ENCODE measurements around the gene CEACAM7.
"Not testable (repeated sequence)": the region's sequence is repeated elsewhere in the genome, so short reads cannot be mapped to it uniquely, and the experiment has no call there.

Gene CEACAM7

GRCh38 chr19:41656756-41657155, 31.3 kb downstream of the CEACAM7 start:
- ATAC-seq (replicated peaks); H3K27ac Mint-ChIP-seq; H3K4me1 Mint-ChIP-seq; H3K36me3 Mint-ChIP-seq; H3K4me3 Mint-ChIP-seq; DNase-seq; H3K9me3 Mint-ChIP-seq: not testable (repeated sequence)
- H3K27me3 Mint-ChIP-seq, result peaks cover 77 to 79% of the 10 kb centered on the region in 2 donors

GRCh38 chr19:41652250-41652649, 35.8 kb downstream of the CEACAM7 start:
- peaks cover 66 to 73% of the 10 kb centered on the region in 2 donors for H3K27me3 Mint-ChIP-seq

GRCh38 chr19:41649827-41650226, 38.2 kb downstream of the CEACAM7 start:
- Mint-ChIP-seq H3K36me3 (peaks cover 0 to 4% of the 10 kb centered on the region in 2 donors), H3K27me3 (peaks cover 53 to 68% of the 10 kb centered on the region in 2 donors), H3K9me3 (peaks cover 6 to 8% of the 10 kb centered on the region in 2 donors), H3K27ac (no peak overlapping the region), H3K4me3 (no peak overlapping the region), H3K4me1 (no peaks in the 10 kb centered on the region)
- ATAC-seq (replicated peaks) (no peak), DNase-seq (no peak)

More at GRCh38 chr19:41652250-41652649, 35.8 kb downstream of the CEACAM7 start:
- H3K27ac Mint-ChIP-seq, result no peak overlapping the region
- peaks cover 6 to 8% of the 10 kb centered on the region in 2 donors for H3K9me3 Mint-ChIP-seq
- no peak for DNase-seq
- H3K4me3 Mint-ChIP-seq, result no peak overlapping the region
- peaks cover 0 to 4% of the 10 kb centered on the region in 2 donors for H3K36me3 Mint-ChIP-seq
- no peak for ATAC-seq (replicated peaks)
- peaks cover 0 to 3% of the 10 kb centered on the region in 2 donors for H3K4me1 Mint-ChIP-seq

GRCh38 chr19:41646589-41647204, 41.4 kb downstream of the CEACAM7 start:
- H3K4me3 Mint-ChIP-seq, result no peak overlapping the region
- H3K27ac Mint-ChIP-seq, result no peak overlapping the region
- peaks cover 39 to 51% of the 10 kb centered on the region in 2 donors for H3K27me3 Mint-ChIP-seq
- no peaks in the 10 kb centered on the region for H3K9me3 Mint-ChIP-seq
- no peaks in the 10 kb centered on the region for H3K4me1 Mint-ChIP-seq
- no peak for DNase-seq
- H3K36me3 Mint-ChIP-seq, result no peaks in the 10 kb centered on the region
- ATAC-seq (replicated peaks), result peak; percentile 46 to 50

GRCh38 chr19:41641879-41642485, 46.1 kb downstream of the CEACAM7 start:
- Mint-ChIP-seq H3K9me3 (no peaks in the 10 kb centered on the region), H3K4me3 (no peak overlapping the region), H3K27me3 (peaks cover 34 to 40% of the 10 kb centered on the region in 2 donors), H3K27ac (no peak overlapping the region), H3K36me3 (no peaks in the 10 kb centered on the region), H3K4me1 (no peaks in the 10 kb centered on the region)
- ATAC-seq (replicated peaks) (peak; percentile 84 to 89), DNase-seq (peak; percentile 40)

- Mint-ChIP-seq H3K4me3 (no peak overlapping the region), H3K9me3 (peaks cover 2 to 3% of the 10 kb centered on the region in 2 donors), H3K27ac (no peak overlapping the region), H3K27me3 (peaks cover 64 to 67% of the 10 kb centered on the region in 2 donors), H3K4me1 (no peaks in the 10 kb centered on the region), H3K36me3 (peaks cover 0 to 2% of the 10 kb centered on the region in 2 donors)
- no peak for DNase-seq
- ATAC-seq (replicated peaks), result no peak
Observed at GRCh38 chr19:41638641-41639081, 49.4 kb downstream of the CEACAM7 start.

GRCh38 chr19:41637484-41637883, 50.6 kb downstream of the CEACAM7 start:
- no peaks in the 10 kb centered on the region for H3K4me1 Mint-ChIP-seq
- no peak overlapping the region for H3K27ac Mint-ChIP-seq
- ATAC-seq (replicated peaks), result no peak
- DNase-seq, result no peak
- H3K4me3 Mint-ChIP-seq, result no peak overlapping the region
- peaks cover 63 to 71% of the 10 kb centered on the region in 2 donors for H3K27me3 Mint-ChIP-seq
- H3K36me3 Mint-ChIP-seq, result peaks cover 0 to 3% of the 10 kb centered on the region in 2 donors
- H3K9me3 Mint-ChIP-seq, result peaks cover 3% of the 10 kb centered on the region in 2 donors

GRCh38 chr19:41627966-41628675, 59.9 kb downstream of the CEACAM7 start:
- Mint-ChIP-seq H3K4me3 (no peak overlapping the region), H3K27ac (no peak overlapping the region), H3K36me3 (peaks cover 0 to 3% of the 10 kb centered on the region in 2 donors), H3K27me3 (peaks cover 53 to 54% of the 10 kb centered on the region in 2 donors), H3K4me1 (peaks cover 0 to 7% of the 10 kb centered on the region in 2 donors), H3K9me3 (peaks cover 4 to 11% of the 10 kb centered on the region in 2 donors)
- ATAC-seq (replicated peaks) (no peak), DNase-seq (no peak)

- H3K27me3 Mint-ChIP-seq, result peaks cover 54 to 60% of the 10 kb centered on the region in 2 donors
- H3K4me3 Mint-ChIP-seq, result no peak within 1 kb of the TSS
- no peak within 1 kb of the TSS for H3K27ac Mint-ChIP-seq
- DNase-seq (no peak), ATAC-seq (replicated peaks) (peak; percentile 45 to 46)
- H3K36me3 Mint-ChIP-seq, result peaks cover 0 to 3% of the 10 kb centered on the region in 2 donors
- H3K9me3 Mint-ChIP-seq, result peaks cover 4 to 10% of the 10 kb centered on the region in 2 donors
- H3K4me1 Mint-ChIP-seq, result peaks cover 0 to 7% of the 10 kb centered on the region in 2 donors
Observed at GRCh38 chr19:41626877-41627276, 61.2 kb downstream of the CEACAM7 start, which contains the start of gene CEACAM4. CEACAM4 (minus strand) TSS chr19:41627074; CDS start chr19:41626963, 111 bp downstream.

- Mint-ChIP-seq H3K4me1 (peaks cover 0 to 7% of the 10 kb centered on the region in 2 donors), H3K27ac (no peak overlapping the region), H3K36me3 (peaks cover 0 to 3% of the 10 kb centered on the region in 2 donors), H3K4me3 (no peak overlapping the region), H3K9me3 (peaks cover 4 to 8% of the 10 kb centered on the region in 2 donors), H3K27me3 (peaks cover 53 to 66% of the 10 kb centered on the region in 2 donors)
- ATAC-seq (replicated peaks) (no peak), DNase-seq (no peak)
Observed at GRCh38 chr19:41626278-41626677, 61.8 kb downstream of the CEACAM7 start.

GRCh38 chr19:41624937-41625336, 63.1 kb downstream of the CEACAM7 start:
- Mint-ChIP-seq H3K4me3 (no peak overlapping the region), H3K4me1 (peaks cover 0 to 7% of the 10 kb centered on the region in 2 donors), H3K36me3 (peaks cover 0 to under 1% of the 10 kb centered on the region in 2 donors), H3K27ac (no peak overlapping the region), H3K27me3 (peaks cover 55 to 73% of the 10 kb centered on the region in 2 donors), H3K9me3 (peaks cover under 1 to 1% of the 10 kb centered on the region in 2 donors)
- ATAC-seq (replicated peaks) (no peak), DNase-seq (no peak)

- H3K4me3 Mint-ChIP-seq, result no peak overlapping the region
- no peaks in the 10 kb centered on the region for H3K36me3 Mint-ChIP-seq
- no peak for DNase-seq
- no peak overlapping the region for H3K27ac Mint-ChIP-seq
- peaks cover 59 to 75% of the 10 kb centered on the region in 2 donors for H3K27me3 Mint-ChIP-seq
- peaks cover 0 to 7% of the 10 kb centered on the region in 2 donors for H3K4me1 Mint-ChIP-seq
- H3K9me3 Mint-ChIP-seq, result no peaks in the 10 kb centered on the region
- ATAC-seq (replicated peaks), result no peak
Observed at GRCh38 chr19:41624515-41624914, 63.6 kb downstream of the CEACAM7 start.

- H3K27ac Mint-ChIP-seq, result no peak overlapping the region
- peaks cover 56 to 70% of the 10 kb centered on the region in 2 donors for H3K27me3 Mint-ChIP-seq
- H3K4me3 Mint-ChIP-seq, result no peak overlapping the region
- DNase-seq (no peak), ATAC-seq (replicated peaks) (no peak)
- H3K36me3 Mint-ChIP-seq, result no peaks in the 10 kb centered on the region
- H3K4me1 Mint-ChIP-seq, result peaks cover 0 to 7% of the 10 kb centered on the region in 2 donors
- no peaks in the 10 kb centered on the region for H3K9me3 Mint-ChIP-seq
Observed at GRCh38 chr19:41623360-41623759, 64.7 kb downstream of the CEACAM7 start.
